Spleen (tissue), 7 donors: ENCODE results near the gene MGAT5.

Experiments used
- CTCF ChIP-seq, 11 experiments: fragments of 200-600 bp in 7 of 11; fragments of 450-650 bp in 4 of 11; sonication (generic) in 4 of 11; IDR thresholded peaks in 8 of 11; conservative IDR thresholded peaks in 3 of 11; 1 replicate in 7 of 11; 2 replicates in 4 of 11; pipeline versions ENCODE4 v1.4.0 to v1.8.0; 2016 to 2021; ENCODE audit warnings: antibody characterized with exemption in 11 of 11, inconsistent platforms in 4 of 11, mild to moderate bottlenecking in 1 of 11
- POLR2AphosphoS5 ChIP-seq, 3 donors: sonication (generic); formaldehyde crosslinking; IDR thresholded peaks; one replicate each; pipeline ENCODE4 v1.5.1; 2017; ENCODE audit warnings: antibody characterized with exemption in 3 of 3
- donor health status: DM: no; HTN: no; CAD: no; lungs with moderate emphysema.
- donor health status: DM: no; HTN: no; CAD: no.
- donor health status: DM: no; HTN: no; CAD: no.

GRCh38 chr2:134260713-134261112, 6.8 kb downstream of the MGAT5 start:
- TF ChIP-seq CTCF (IDR thresholded peaks at IDR 0.05 in 8 of 11, conservative IDR thresholded peaks at IDR 0.05 in 3 of 11) (no peak), POLR2AphosphoS5 (IDR thresholded peaks at IDR 0.05) (no peak)
